ENCODE measurements around the gene MLLT1. TPM values are rescaled to one million over a fixed set of nuclear protein-coding genes. Genes with fewer than 3 reads are reported as not detected.
"Not testable (repeated sequence)": the region's sequence is repeated elsewhere in the genome, so short reads cannot be mapped to it uniquely, and the experiment has no call there.

MLLT1 gene
- total RNA-seq (2014; rRNA removed): 18.5 and 19.6 TPM in 2 replicates
- 31.7 TPM for polyA plus RNA-seq (2012)

GRCh38 chr19:6279931-6280591, at the start of gene MLLT1:
TSS of gene MLLT1 (minus strand) at chr19:6279975. CDS start at chr19:6279784, 191 bp downstream.
- peak; percentile 94 for DNase-seq (ENCODE audit: low read depth)

- DNase-seq (ENCODE audit: low read depth): no peak
Observed at GRCh38 chr19:6326815-6327214, 47.0 kb upstream of the MLLT1 start.

GRCh38 chr19:6325614-6326013, 45.8 kb upstream of the MLLT1 start:
- no peak for DNase-seq (ENCODE audit: low read depth)

GRCh38 chr19:6324757-6325156, 45.0 kb upstream of the MLLT1 start:
- no peak for DNase-seq (ENCODE audit: low read depth)

- DNase-seq (ENCODE audit: low read depth): no peak
Observed at GRCh38 chr19:6322284-6322683, 42.5 kb upstream of the MLLT1 start.

GRCh38 chr19:6319376-6319775, 39.6 kb upstream of the MLLT1 start:
- no peak for DNase-seq (ENCODE audit: low read depth)

GRCh38 chr19:6318772-6319171, 39.0 kb upstream of the MLLT1 start:
- peak; percentile 33 for DNase-seq (ENCODE audit: low read depth)

GRCh38 chr19:6315646-6316045, 35.9 kb upstream of the MLLT1 start:
- DNase-seq (ENCODE audit: low read depth): not testable (repeated sequence)

GRCh38 chr19:6313398-6313969, 33.7 kb upstream of the MLLT1 start:
- no peak for DNase-seq (ENCODE audit: low read depth)

- DNase-seq (ENCODE audit: low read depth): no peak
Observed at GRCh38 chr19:6312018-6312417, 32.2 kb upstream of the MLLT1 start.

GRCh38 chr19:6298413-6298812, 18.6 kb upstream of the MLLT1 start:
- no peak for DNase-seq (ENCODE audit: low read depth)

- DNase-seq (ENCODE audit: low read depth): no peak
Observed at GRCh38 chr19:6297202-6297601, 17.4 kb upstream of the MLLT1 start.

GRCh38 chr19:6292006-6292405, 12.2 kb upstream of the MLLT1 start:
- no peak for DNase-seq (ENCODE audit: low read depth)

- no peak for DNase-seq (ENCODE audit: low read depth)
Observed at GRCh38 chr19:6288737-6289136, 9.0 kb upstream of the MLLT1 start.

- no peak for DNase-seq (ENCODE audit: low read depth)
Observed at GRCh38 chr19:6287269-6287885, 7.6 kb upstream of the MLLT1 start.

- DNase-seq (ENCODE audit: low read depth): no peak
Observed at GRCh38 chr19:6286676-6287075, 6.9 kb upstream of the MLLT1 start.

GRCh38 chr19:6282393-6282792, 2.6 kb upstream of the MLLT1 start:
- DNase-seq (ENCODE audit: low read depth): not testable (repeated sequence)

- DNase-seq (ENCODE audit: low read depth): no peak
Observed at GRCh38 chr19:6279620-6279930, 200 bp downstream of the MLLT1 start.

- DNase-seq (ENCODE audit: low read depth): no peak
Observed at GRCh38 chr19:6278740-6279619, 795 bp downstream of the MLLT1 start.

- DNase-seq (ENCODE audit: low read depth): no peak
Observed at GRCh38 chr19:6278051-6278450, 1.7 kb downstream of the MLLT1 start.

GRCh38 chr19:6276447-6276846, 3.3 kb downstream of the MLLT1 start:
- peak; percentile 81 for DNase-seq (ENCODE audit: low read depth)

GRCh38 chr19:6275170-6275744, 4.5 kb downstream of the MLLT1 start:
- no peak for DNase-seq (ENCODE audit: low read depth)
